IMR-90 (cell line): ENCODE results near the gene GPR108. TPM values are rescaled to one million over a fixed set of nuclear protein-coding genes. Genes with fewer than 3 reads are reported as not detected.
A peak's percentile ranks its signal among the peaks of the same experiment; 100 is the strongest.

ENCODE experiments used
- ATAC-seq: fragments of 200-7000 bp; cut with Tn5 transposase; 2 replicates; pipeline ENCODE4 v1.9.1; 2020; ENCODE audit warnings: low read depth, mild to moderate bottlenecking, moderate library complexity
- BruUV-seq: library from RNA; stranded (reverse); fragments of 400-500 nt; replicated peaks from 2 replicates; lab custom pipeline; 2021; lab: Mats Ljungman, UMichigan
- CTCF ChIA-PET: fragments of 300-600 bp; formaldehyde crosslinking; extraction: SDS; loops from one replicate; lab custom pipeline; 2021; ENCODE audit warnings: antibody characterized with exemption; lab: Yijun Ruan, JAX
- POLR2A ChIA-PET: fragments of 300-600 bp; sonication (Branson Sonifier 250); formaldehyde crosslinking; loops from one replicate; lab custom pipeline; 2022; ENCODE audit warnings: antibody characterized with exemption; ENCODE audit not compliant: unreplicated experiment; lab: Charles Lee
- DNase-seq: peaks from one replicate; pipeline ENCODE4 v3.0.0; 2013
- H2AFZ ChIP-seq: replicated peaks from 2 replicates; pipeline ENCODE3; 2013; ENCODE audit warnings: low read length, mild to moderate bottlenecking; ENCODE audit not compliant: poor library complexity
- H2AK5ac ChIP-seq: 2 replicates; pipeline ENCODE4 v1.6.1; 2013; ENCODE audit warnings: low read depth, low read length, inconsistent platforms
- H2AK9ac ChIP-seq: replicated peaks from 2 replicates; pipeline ENCODE3; 2013; ENCODE audit warnings: mild to moderate bottlenecking, low read depth, low read length, moderate library complexity; ENCODE audit not compliant: poor library complexity
- H2BK120ac ChIP-seq: 2 replicates; pipeline ENCODE4 v1.6.1; 2013; ENCODE audit warnings: low read depth, low read length, inconsistent platforms
- H2BK15ac ChIP-seq: 3 replicates; pipeline ENCODE4 v1.6.1; 2013; ENCODE audit warnings: low read depth, low read length, inconsistent platforms
- H2BK20ac ChIP-seq: 2 replicates; pipeline ENCODE4 v1.6.1; 2013; ENCODE audit warnings: low read depth, mild to moderate bottlenecking, inconsistent platforms, low read length, moderate library complexity
- H2BK5ac ChIP-seq: 2 replicates; pipeline ENCODE4 v1.6.1; 2013; ENCODE audit warnings: mild to moderate bottlenecking, low read depth, low read length, inconsistent platforms; ENCODE audit not compliant: poor library complexity, severe bottlenecking
- H3K14ac ChIP-seq: replicated peaks from 2 replicates; pipeline ENCODE4 v1.6.1; 2013; ENCODE audit warnings: low read depth, low read length, inconsistent platforms
- H3K18ac ChIP-seq: 2 replicates; pipeline ENCODE4 v1.6.1; 2013; ENCODE audit warnings: low read depth, low read length, control low read depth
- H3K23ac ChIP-seq: 2 replicates; pipeline ENCODE4 v1.6.1; 2013; ENCODE audit warnings: low read depth, low read length, inconsistent platforms
- H3K27ac ChIP-seq: 2 replicates; pipeline ENCODE4 v1.5.1; 2013; ENCODE audit warnings: mild to moderate bottlenecking, control low read depth, low read length; ENCODE audit not compliant: insufficient read depth
- H3K27me3 ChIP-seq: 2 replicates; pipeline ENCODE4 v1.6.1; 2013; ENCODE audit warnings: low read length; ENCODE audit not compliant: control insufficient read depth, insufficient read depth
- H3K36me3 ChIP-seq: 2 replicates; pipeline ENCODE4 v1.6.1; 2013; ENCODE audit warnings: low read length, mixed read lengths; ENCODE audit not compliant: control insufficient read depth, insufficient read depth
- H3K4ac ChIP-seq: 2 replicates; pipeline ENCODE4 v1.6.1; 2013; ENCODE audit warnings: low read depth, low read length, inconsistent platforms
- H3K4me1 ChIP-seq: 2 replicates; pipeline ENCODE4 v1.6.1; 2013; ENCODE audit warnings: low read length, mixed read lengths; ENCODE audit not compliant: control insufficient read depth, insufficient read depth
- H3K4me2 ChIP-seq: 2 replicates; pipeline ENCODE4 v1.6.1; 2013; ENCODE audit warnings: low read depth, mild to moderate bottlenecking, control low read depth, low read length, moderate library complexity
- H3K4me3 ChIP-seq: 2 replicates; pipeline ENCODE4 v1.5.1; 2013; ENCODE audit warnings: low read depth, mild to moderate bottlenecking, control low read depth, low read length, moderate library complexity; ENCODE audit not compliant: insufficient read depth
- H3K56ac ChIP-seq: 2 replicates; pipeline ENCODE4 v1.6.1; 2013; ENCODE audit warnings: low read length, inconsistent platforms; ENCODE audit not compliant: insufficient read depth; ENCODE audit errors: extremely low read depth
- H3K79me1 ChIP-seq, 2 experiments: 2 replicates each; pipeline ENCODE4 v1.6.1; 2013; ENCODE audit warnings: low read length in 2 of 2, inconsistent platforms in 1 of 2, low read depth in 1 of 2
- H3K9ac ChIP-seq: 2 replicates; pipeline ENCODE4 v1.6.1; 2013; ENCODE audit warnings: low read depth, low read length, control low read depth
- H3K9me1 ChIP-seq: 2 replicates; pipeline ENCODE4 v1.6.1; 2013; ENCODE audit warnings: low read length, inconsistent platforms; ENCODE audit not compliant: insufficient read depth
- H3K9me3 ChIP-seq: 2 replicates; pipeline ENCODE4 v1.6.1; 2013; ENCODE audit warnings: low read length; ENCODE audit not compliant: control insufficient read depth, insufficient read depth
- H4K20me1 ChIP-seq: 2 replicates; pipeline ENCODE4 v1.6.1; 2013; ENCODE audit warnings: low read length, inconsistent platforms; ENCODE audit not compliant: insufficient read depth
- H4K5ac ChIP-seq: 2 replicates; pipeline ENCODE4 v1.6.1; 2013; ENCODE audit warnings: mild to moderate bottlenecking, low read depth, low read length, control low read depth
- H4K8ac ChIP-seq, 2 experiments: 2 replicates each; pipeline ENCODE4 v1.6.1; 2013; ENCODE audit warnings: low read depth in 2 of 2, low read length in 2 of 2, control low read depth in 1 of 2, inconsistent platforms in 1 of 2
- H4K91ac ChIP-seq: 2 replicates; pipeline ENCODE4 v1.6.1; 2013; ENCODE audit warnings: low read depth, low read length, inconsistent platforms; ENCODE audit not compliant: insufficient read depth
- ELK1 ChIP-seq: fragments of 150-350 bp; IDR thresholded peaks from 2 replicates; pipeline ENCODE4 v1.6.1; 2016; ENCODE audit warnings: low read depth, mild to moderate bottlenecking, low read length, moderate library complexity, borderline replicate concordance
- USF2 ChIP-seq: fragments of 150-350 bp; IDR thresholded peaks from 2 replicates; pipeline ENCODE4 v1.6.1; 2017; ENCODE audit warnings: mild to moderate bottlenecking, antibody characterized with exemption, low read length, low read depth
- WGBS, 2 experiments: methylation state at CpG; one replicate each; pipeline versions ENCODE4 v1.1.5 to v1.1.7; 2013; ENCODE audit warnings: missing lambda C conversion rate in 2 of 2; ENCODE audit not compliant: insufficient read length in 1 of 2; ENCODE audit errors: extremely low coverage in 2 of 2; 5-methylcytosine and 5-hydroxymethylcytosine counted together
- dilution Hi-C: fragments of 300-500 bp; cut with HindIII; formaldehyde crosslinking; loops from one replicate; pipeline ENCODE4 v1.14.3; 2018; ENCODE audit warnings: low sequenced_read_pairs; ENCODE audit not compliant: unreplicated experiment
- in situ Hi-C: fragments of 300-500 bp; cut with MboI; formaldehyde crosslinking; loops from 3 replicates; pipeline ENCODE4 v1.14.3; 2019; ENCODE audit warnings: low sequenced_read_pairs, inconsistent platforms, mixed read lengths
- intact Hi-C: fragments of 100-400 bp; cut with micrococcal nuclease; formaldehyde crosslinking; loops from 2 replicates; pipeline ENCODE4 v1.10.0; 2022
- polyA plus RNA-seq, 3 experiments: library from polyadenylated mRNA; depleted of rRNA; stranded (reverse); fragments of >200 nt; gene quantifications; 2 replicates each; pipeline ENCODE4 v1.2.3, GENCODE V29; 2012; ENCODE audit warnings: low replicate concordance in 1 of 3
- total RNA-seq: library from RNA; depleted of rRNA; stranded (reverse); fragments of >200 nt; gene quantifications from 2 replicates; pipeline ENCODE4 v1.2.3, GENCODE V29; 2012

The GPR108 gene
- total and polyA plus RNA-seq, 2 of the 4 experiments (the other 2 are of a cell fraction): 28.0 to 38.9 TPM

- Histone ChIP-seq H2AFZ (no peak overlapping the region), H4K91ac (no peak overlapping the region), H3K27me3 (no peaks in the 10 kb centered on the region), H3K4me3 (no peak overlapping the region), H2BK120ac (no peak overlapping the region), H4K5ac (no peak overlapping the region), H3K36me3 (peaks cover 4% of the 10 kb centered on the region; the same call in 1 of the 2 replicates), H3K56ac (no peak overlapping the region), H3K23ac (no peak overlapping the region), H3K79me1 (no peaks in the 10 kb centered on the region), H3K27ac (no peak overlapping the region), H2BK5ac (peak overlapping the region; percentile 90), H3K18ac (no peak overlapping the region), H3K4me1 (no peaks in the 10 kb centered on the region; the same call in 1 of the 2 replicates), H3K9me1 (no peaks in the 10 kb centered on the region), H2BK15ac (no peak overlapping the region), H2AK9ac (no peak overlapping the region), H2AK5ac (no peak overlapping the region), H3K4me2 (no peak overlapping the region), H3K4ac (no peak overlapping the region), H3K14ac (no peak overlapping the region), H3K9me3 (no peaks in the 10 kb centered on the region; the same call in 1 of the 2 replicates), H4K8ac (no peak overlapping the region), H2BK20ac (no peak overlapping the region), H3K9ac (no peak overlapping the region), H4K20me1 (no peaks in the 10 kb centered on the region)
- no peak for DNase-seq
- BruUV-seq: no TSS peak
- POLR2A ChIA-PET: no interaction called here
- dilution Hi-C loops (no loop called here), intact Hi-C loops (no loop called here), in situ Hi-C loops (no loop called here)
- ATAC-seq: no peak
- CTCF ChIA-PET: no interaction called here
- TF ChIP-seq USF2 (no peak), ELK1 (no peak)
- 58% methylated on average over 5 of the region's 10 CpGs; no CpG with 5 or more reads in 1 of the 2 experiments for WGBS, 2 experiments
Observed at GRCh38 chr19:6717036-6717435, 20.3 kb downstream of the GPR108 start.
